ENCODE measurements around the gene BCL7A. TPM values are rescaled to one million over a fixed set of nuclear protein-coding genes. Genes with fewer than 3 reads are reported as not detected.

The BCL7A gene
- polyA plus RNA-seq, 1 of the 3 experiments (the other 2 are of a cell fraction) = 34.0 TPM

GRCh38 chr12:121990692-121991603 is 30.7 kb upstream of the BCL7A start:
- no peak overlapping the region for H3K4me3 ChIP-seq (ENCODE audit: low read depth in 2 of 2, low read length in 1 of 2)
- TF ChIP-seq MXI1 (IDR thresholded peaks at IDR 0.05; ENCODE audit: low read depth, low read length) = no peak
- no peak for TF ChIP-seq TCF12 (IDR thresholded peaks at IDR 0.05)
- no peak for TF ChIP-seq ELF1 (IDR thresholded peaks at IDR 0.05)
- no peak for TF ChIP-seq EZH2phosphoT487 (IDR thresholded peaks at IDR 0.05; ENCODE audit: borderline replicate concordance, low read depth)
- TF ChIP-seq ZBTB33 (IDR thresholded peaks at IDR 0.05; ENCODE audit: borderline replicate concordance, low read depth) = no peak
- TF ChIP-seq RAD21 (IDR thresholded peaks at IDR 0.05; ENCODE audit: low read length) = no peak
- TF ChIP-seq MEF2A (IDR thresholded peaks at IDR 0.05; ENCODE audit: borderline replicate concordance, low read depth) = no peak
- TF ChIP-seq RCOR1 (IDR thresholded peaks at IDR 0.05; ENCODE audit: low read length) = no peak
- no peak for TF ChIP-seq USF1 (IDR thresholded peaks at IDR 0.05; ENCODE audit: borderline replicate concordance, low read depth)
- TF ChIP-seq CTCF (IDR thresholded peaks at IDR 0.05) = no peak
- TF ChIP-seq CHD2 (IDR thresholded peaks at IDR 0.05; ENCODE audit: low read length, partially characterized antibody) = no peak
- TF ChIP-seq JUND (IDR thresholded peaks at IDR 0.05) = no peak
- no peak for TF ChIP-seq PBX3 (IDR thresholded peaks at IDR 0.05)
- no peak for TF ChIP-seq SMC3 (IDR thresholded peaks at IDR 0.05; ENCODE audit: low read depth, low read length)
- peak overlapping the region; percentile 39; the same call in 1 of the 2 replicates for H3K9ac ChIP-seq
- 78% methylated on average over 10 of the region's 10 CpGs for WGBS (ENCODE audit: low lambda C conversion rate)
- H3K36me3 ChIP-seq (replicated peaks in 1 of 2; ENCODE audit: control insufficient read depth in 1 of 2, insufficient read depth in 2 of 2, low read length in 1 of 2) = no peaks in the 10 kb centered on the region
- no peaks in the 10 kb centered on the region for H3K79me2 ChIP-seq (ENCODE audit: insufficient read depth)
- H3K9me2 ChIP-seq = no peaks in the 10 kb centered on the region
- no peak overlapping the region for H2AFZ ChIP-seq (ENCODE audit: low read depth)
- H3F3A ChIP-seq (replicated peaks; ENCODE audit: insufficient read depth) = peaks cover 21% of the 10 kb centered on the region
- POLR2A ChIA-PET = interaction anchor here (1.0 kb wide), 1 partner anchor 37 kb away, joined by 3 read pairs; no protein-coding TSS in a partner anchor
- no peak for DNase-seq
- H3K27me3 ChIP-seq (ENCODE audit: insufficient read depth) = no peaks in the 10 kb centered on the region
- H3K27ac ChIP-seq (ENCODE audit: low read depth in 2 of 2, low read length in 1 of 2) = peak overlapping the region in 1 of 2 experiments; percentile 92; a peak in 2 of 4 replicates
- no peaks in the 10 kb centered on the region for H4K20me1 ChIP-seq (ENCODE audit: insufficient read depth)
- peaks cover 0 to 5% of the 10 kb centered on the region in 2 experiments; a peak in 1 of 4 replicates for H3K4me1 ChIP-seq (ENCODE audit: control insufficient read depth in 1 of 2, insufficient read depth in 2 of 2, low read depth in 1 of 2, low read length in 1 of 2)
- CTCF ChIA-PET = interaction anchor here (0.5 to 1.1 kb wide), 3 partner anchors 37 to 845 kb away, joined by 3 read pairs; no protein-coding TSS in a partner anchor
- H3K4me2 ChIP-seq = 0 out of 2 replicates have a peak overlapping the region, but pooled peaks have one; percentile 51
- no peaks in the 10 kb centered on the region for H3K9me3 ChIP-seq
